ENCODE results near the gene APP.

Gene APP

DNA sequence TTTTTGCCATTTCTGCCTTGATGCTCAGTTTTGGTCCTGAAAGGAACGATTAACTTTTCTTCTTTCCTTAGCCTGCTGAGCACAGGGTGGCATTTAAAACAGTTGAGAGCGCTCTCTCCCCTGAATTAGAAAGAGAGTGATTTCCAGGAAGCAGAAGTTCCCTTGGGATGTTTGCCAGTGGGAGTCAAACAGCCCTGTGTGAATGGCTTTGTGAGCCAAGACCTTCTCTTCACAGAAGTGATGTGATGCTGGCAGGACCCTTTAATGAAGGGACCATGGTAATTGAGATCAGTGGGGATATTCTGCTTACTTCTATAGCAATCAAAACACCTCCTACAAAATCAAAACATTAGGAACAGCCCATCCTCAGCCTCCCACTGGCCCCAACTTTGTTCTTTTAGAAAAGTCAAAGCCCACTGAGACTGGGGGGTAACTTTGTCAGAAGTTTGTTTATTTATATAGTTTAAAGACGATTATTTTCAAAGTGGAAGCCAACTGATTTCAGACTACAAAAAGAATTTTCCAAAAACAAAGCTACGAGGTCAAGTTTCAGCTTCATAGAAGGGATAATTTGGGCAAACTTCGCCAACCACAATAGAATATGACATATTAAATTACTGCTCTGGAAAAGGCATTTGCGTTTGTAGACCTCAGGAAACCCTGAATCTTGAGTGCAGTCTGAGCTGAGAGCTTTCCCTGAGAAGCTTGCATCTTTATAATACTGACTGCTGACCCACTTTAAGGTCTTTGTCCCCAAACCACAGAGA lies 313.1 kb downstream of the APP start:
- DNase-seq = no peak

DNA sequence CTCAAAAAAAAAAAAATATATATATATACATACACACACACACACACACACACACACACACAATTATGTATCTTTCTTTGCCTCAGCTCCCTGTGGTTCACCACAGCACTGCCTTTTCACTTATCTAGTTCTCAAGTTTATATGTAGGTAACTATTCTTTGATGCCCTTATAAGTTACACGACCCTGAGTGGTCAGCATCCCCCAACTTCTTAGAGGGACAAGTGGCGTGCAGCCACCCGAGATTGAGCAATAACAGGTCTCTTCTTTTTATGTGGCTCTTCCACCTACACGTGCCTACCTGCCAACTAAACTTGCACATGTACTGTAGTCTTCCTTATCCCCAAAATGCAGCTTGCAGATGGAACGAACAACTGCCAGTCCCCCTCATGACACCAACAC lies 315.0 kb downstream of the APP start:
- DNase-seq = no peak

DNA sequence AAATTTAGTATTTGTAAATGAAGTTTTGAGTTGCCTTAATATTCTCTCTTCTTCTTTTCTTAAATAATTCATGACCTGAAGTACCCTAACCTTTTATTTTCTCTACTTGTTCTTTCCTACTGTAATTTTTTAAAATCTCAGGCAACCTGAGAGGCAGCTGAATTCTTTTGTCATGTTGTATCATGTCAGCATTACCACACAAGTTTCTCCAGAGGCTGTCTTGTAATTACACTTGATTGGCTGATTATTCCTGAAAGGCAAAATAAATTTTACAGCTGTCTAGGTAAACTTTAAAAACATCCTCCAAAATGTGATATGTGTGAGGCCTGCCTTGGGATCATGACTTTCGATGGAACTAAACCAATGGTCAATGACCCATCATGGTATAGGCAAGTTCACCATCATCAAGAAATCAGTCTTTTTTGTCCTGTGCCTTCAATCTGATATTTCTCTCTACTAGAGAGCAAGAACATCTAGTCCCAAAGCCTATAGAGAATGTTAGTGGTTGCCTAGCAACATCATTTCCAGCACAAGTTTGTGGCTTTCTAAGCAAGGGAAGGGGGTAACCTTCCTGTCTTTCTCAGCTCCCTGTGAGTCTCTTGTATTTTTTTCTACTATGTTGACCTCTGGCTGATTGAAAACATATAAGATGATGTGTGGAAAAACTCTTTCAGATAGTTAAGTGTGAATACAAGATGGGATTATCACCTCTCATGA lies 320.3 kb downstream of the APP start:
- DNase-seq = no peak

DNA sequence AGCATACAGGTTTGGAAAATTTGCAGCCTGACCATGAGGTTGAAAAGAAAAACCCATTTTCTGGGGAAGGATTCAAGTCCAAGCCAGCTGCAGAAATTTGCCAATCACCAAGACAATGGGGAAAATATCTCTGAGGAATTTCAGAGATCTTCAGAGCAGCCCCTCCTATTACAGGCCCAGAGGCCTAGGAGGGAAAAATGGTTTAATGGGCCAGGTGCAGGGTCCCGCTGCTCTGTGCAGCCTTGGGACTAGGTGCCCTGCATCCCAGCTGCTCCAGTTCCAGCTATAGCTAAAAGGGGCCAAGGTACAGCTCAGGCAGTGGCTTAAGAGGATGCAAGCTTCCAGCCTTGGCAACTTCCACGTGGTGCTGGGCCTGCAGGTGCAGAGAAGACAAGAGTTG lies 322.3 kb downstream of the APP start:
- DNase-seq = no peak

DNA sequence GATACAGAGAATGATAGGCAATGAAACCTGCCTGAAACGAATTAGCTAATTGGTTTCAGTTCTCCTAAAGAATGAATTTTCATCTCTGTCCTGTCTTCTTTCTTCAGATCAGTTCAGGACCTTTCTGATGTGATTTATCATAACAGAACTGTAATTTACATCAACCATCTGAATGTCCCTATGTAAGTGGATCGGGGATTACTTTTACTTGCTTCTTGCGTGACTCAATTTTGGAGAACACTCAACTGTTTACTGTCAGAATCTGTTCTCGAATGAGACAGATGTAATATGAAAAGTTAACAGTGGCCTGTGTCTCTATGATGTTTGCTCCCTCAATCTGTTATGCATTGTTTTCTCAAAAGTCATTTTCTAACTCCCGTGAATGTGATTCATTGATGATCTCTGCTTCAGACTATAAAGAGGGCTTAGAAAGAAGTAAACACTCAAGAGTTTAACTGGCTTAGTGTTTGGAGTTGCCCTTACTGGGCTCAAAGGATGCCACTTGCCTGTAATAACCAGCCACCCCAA lies 324.8 kb downstream of the APP start:
- no peak for DNase-seq

DNA sequence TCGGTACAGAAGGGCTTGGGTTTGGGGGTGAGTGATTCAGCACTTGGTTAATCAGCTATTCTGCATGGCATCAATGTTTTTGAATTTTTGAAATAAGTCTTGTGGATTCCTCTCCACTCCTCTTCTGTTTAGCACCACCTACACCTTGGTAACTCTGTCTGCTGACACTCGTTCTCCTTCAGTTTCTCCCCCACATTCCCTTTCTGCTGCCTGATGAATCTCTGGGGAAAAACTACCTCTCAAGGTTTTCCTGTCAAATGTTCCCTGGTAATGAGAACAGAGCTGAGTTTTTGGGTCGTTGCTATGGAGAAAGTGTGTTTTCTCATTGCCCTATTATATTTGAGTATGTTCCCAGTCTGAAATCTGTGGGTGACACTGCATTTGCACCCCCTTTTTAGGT lies 327.6 kb downstream of the APP start:
- DNase-seq = no peak

DNA sequence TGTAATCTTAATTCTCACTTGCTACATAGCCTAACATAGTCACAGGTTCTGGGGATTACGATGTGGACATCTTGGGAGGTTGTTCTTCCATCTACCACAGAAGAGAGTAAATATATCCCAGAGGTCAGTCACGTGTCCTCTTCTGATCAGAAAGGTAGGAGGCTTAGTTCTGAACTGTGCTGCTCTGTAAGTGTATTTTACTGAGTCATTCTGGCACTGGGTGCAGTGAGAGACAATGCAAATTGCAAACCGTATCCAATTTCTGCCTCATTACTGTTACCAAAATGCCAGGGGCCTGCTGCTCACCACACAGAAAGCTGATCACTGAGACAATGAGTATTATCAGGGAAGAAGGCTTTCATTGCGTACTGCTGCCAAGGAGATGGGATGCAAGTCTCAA lies 331.8 kb downstream of the APP start:
- no peak for DNase-seq

DNA sequence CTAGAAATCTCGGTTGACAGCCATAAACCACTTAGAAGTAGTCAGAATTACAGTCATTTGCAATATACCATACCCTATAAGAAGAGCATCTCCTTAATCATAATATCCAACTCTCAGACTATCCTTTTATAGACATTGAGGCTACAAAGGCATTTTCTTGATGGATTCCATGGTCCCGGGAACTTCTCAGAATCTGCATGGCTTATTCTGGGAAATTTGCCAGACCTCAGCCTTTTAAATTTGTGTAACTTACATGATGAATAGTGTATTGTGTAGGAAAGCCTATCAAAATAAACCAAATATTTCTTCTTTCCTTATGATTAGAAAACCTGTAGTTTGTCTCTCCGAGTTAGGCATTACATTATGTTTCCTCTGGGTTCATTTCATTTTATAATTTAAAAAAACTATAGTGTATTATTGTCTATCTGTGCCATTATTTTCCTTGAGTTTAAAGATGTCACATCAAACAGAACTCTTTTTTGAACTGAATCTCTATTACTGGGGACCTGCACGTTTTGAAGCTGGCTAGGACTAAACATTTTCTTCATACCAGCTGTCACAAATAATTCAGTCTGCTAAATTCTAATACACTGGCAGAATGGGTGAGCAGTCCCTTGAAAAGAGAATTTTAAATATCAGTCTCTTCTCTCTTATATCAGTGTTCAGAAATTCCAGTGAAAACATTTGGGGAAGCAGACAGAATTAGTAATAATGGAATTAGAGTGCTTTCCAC lies 332.9 kb downstream of the APP start:
- DNase-seq = no peak

DNA sequence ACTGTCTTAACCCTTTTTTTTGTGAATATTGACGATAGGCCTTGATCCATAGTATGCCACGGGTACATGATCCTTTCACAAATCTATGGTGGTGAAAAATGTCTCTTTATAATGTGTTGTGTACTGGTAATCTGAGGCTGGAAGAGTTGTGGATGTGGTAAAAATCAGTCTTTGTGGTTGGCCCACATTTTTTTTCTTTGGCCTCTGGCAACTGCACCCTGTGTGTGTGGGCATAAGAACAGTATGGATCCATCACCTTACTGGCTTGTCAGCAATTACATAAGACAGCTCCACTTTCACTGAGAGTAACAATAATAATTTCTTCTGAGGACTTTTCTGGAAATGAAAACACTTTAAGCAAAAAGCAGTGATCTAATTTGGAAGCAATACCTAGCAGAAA lies 334.2 kb downstream of the APP start:
- DNase-seq = no peak

DNA sequence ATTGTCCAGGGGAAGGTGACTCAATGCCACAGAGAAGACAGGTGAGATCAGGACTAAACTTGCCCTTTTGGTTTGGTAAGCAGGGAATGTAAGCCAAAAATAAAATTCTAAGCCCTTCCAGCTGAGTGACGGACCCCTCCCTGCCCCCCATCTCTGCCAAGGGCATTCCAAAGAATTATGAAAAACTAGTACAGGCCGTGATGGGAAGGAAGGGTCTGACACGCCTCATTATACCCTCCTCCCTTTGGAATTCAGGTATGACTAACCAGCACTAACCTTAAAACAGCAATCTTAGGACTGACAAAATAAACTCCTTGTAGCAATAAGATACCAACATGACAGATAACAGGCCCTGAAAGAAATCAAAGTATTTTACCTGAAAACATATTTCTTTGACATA lies 336.2 kb downstream of the APP start:
- no peak for DNase-seq

DNA sequence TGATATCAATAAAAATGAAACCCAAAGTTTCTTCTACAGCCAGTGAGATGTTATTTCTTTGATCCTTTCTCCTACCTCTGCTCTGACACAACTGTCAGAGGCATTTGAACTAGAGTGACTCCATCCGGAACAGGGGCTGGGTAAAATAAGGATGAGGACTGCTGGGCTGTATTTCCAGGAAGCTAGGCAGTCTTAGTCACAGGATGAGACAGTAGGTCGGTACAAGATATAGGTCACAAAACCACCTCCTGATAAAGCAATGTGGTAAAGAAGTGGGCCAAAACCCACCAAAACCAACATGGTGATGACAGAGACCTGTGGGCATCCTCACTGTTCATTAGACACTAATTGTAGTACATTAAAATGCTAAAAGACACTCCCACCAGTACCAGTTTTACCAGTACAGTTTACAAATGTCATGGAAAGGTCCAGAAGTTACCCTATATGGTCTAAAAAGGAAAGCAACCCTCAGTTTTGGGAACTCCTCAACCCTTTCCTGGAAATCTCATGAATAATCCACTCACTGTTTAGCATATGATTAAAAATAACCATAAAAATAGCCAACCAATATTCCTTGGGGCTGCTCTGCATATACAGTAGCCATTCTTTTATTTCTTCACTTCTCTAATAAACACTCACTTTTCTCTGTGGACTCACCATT lies 339.1 kb downstream of the APP start:
- no peak for DNase-seq

Data from CD4-positive, alpha-beta T cell treated with Interleukin-6 for 4 hours (primary cell).